ENCODE measurements around the gene KCTD10.
"Not testable (repeated sequence)": the region's sequence is repeated elsewhere in the genome, so short reads cannot be mapped to it uniquely, and the experiment has no call there.

Gene KCTD10

DNA sequence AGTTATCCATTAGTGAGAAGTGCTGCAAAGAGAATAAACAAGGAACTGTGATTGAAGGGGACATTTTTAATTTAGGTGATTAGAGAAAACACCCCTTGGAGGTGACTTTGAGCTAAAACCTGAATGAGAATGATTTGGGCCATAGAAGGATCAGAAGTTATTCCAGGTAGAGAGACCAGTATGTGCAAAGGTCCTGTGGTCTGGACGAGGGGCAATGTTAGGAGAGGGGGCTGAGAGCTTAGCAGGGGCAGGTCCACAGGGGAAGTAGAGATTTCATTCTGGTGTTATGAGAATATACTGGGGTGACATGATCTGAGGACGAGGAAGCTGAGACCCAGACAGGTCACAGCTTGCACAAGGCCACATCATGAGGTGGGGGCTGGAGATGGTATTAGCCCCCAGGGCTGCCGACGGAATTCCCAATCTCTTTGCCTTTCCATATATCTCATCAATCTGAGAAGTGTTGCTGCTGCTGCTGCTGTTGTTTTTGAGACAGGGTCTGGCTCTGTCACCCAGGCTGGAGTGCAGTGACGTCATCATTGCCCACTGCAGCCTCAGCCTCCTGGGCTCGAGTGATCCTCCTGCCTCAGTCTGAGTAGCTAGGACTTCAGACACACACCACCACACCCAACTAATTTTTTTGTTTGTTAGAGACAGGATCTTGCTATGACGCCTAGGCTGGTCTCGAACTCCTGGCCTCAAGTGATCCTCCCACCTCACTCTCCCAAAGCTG is 55.6 kb downstream of the KCTD10 start:
- no peak for DNase-seq (ENCODE audit: low read depth in 2 of 2)

DNA sequence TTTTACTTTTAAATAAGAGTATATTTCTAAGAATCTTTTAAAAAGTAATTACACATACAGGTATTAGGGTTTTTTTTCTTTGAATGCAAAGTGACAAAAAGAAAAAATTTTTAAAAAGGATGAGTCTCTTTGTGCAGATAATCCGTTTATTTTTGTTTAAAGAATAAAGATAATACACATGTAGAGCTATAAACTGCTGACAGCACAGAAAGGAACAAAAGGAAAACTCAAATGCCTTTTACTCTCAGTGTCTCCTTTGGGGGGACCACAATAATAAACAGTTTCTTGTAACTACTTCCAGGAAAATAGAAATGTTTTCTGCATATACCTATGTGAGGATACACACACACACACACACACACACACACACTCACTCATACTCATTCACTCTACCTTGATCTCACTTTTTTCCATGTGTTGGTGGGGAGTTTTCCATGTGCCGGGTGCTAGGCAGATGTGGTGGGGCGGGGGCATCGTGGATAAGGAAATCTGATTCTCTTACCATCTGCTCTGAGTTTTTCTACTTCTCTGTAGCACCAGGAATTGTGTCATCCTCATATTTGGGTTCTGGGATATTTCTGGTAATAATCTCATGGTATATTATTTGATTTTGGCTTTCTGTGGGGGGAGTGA is 58.1 kb downstream of the KCTD10 start:
- no peak for DNase-seq (ENCODE audit: low read depth in 2 of 2)

DNA sequence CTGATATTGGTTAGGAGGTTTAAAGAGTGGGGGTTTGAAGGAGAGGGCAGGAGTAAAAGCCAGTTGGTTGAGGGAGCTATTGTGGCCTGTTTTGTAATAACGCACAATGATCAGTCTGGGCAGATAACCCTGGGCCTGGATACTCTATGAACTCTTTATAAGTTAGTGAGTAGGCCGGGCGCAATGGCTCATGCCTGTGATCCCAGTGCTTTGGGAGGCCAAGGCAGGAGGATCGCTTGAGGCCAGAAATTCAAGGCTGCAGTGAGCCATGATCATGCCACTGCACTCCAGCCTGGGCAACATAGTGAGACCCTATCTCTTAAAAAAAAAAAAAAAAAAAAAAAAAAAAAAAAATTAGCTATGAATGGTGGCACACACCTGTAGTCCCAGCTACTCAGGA is 71.0 kb downstream of the KCTD10 start:
- not testable (repeated sequence) for DNase-seq (ENCODE audit: low read depth in 2 of 2)

DNA sequence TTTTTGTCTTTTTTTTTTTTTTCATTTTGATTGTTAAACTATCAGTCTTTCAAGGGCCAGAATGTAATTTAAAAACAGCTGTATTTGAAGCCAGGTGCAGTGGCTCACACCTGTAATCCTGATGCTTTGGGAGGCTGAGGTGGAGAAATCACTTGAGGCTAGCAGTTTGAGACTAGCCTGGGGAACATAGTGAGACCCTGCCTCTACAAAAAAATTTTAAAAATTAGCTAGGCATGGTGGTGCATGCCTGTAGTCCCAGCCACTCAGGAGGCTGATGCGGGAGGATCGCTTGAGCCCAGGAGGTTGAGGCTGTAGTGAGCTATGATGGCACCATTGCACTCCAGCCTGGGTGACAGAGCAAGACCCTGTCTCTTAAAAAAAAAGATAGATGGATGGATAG is 72.3 kb downstream of the KCTD10 start:
- DNase-seq (ENCODE audit: low read depth in 2 of 2) = not testable (repeated sequence)
